MM.1S (cell line): Measurements from ENCODE around the gene FADS3.

ENCODE experiments used
- EZH2 ChIP-seq: fragments of 300-600 bp; sonication (generic); optimal IDR thresholded peaks from 2 replicates; pipeline ENCODE3; 2017; ENCODE audit warnings: low read depth, mild to moderate bottlenecking, antibody characterized with exemption, low read length, mixed read lengths
- EZH2phosphoT487 ChIP-seq: fragments of 300-600 bp; sonication (generic); IDR thresholded peaks from 2 replicates; pipeline ENCODE4 v1.6.1; 2018; ENCODE audit warnings: antibody characterized with exemption, low read length
- TF ChIP-seq, protein P1 (sequence below): fragments of 300-600 bp; sonication (generic); IDR thresholded peaks from 2 replicates; pipeline ENCODE4 v1.5.1; 2016; ENCODE audit warnings: antibody characterized with exemption, low read length, mixed read lengths

DNA sequence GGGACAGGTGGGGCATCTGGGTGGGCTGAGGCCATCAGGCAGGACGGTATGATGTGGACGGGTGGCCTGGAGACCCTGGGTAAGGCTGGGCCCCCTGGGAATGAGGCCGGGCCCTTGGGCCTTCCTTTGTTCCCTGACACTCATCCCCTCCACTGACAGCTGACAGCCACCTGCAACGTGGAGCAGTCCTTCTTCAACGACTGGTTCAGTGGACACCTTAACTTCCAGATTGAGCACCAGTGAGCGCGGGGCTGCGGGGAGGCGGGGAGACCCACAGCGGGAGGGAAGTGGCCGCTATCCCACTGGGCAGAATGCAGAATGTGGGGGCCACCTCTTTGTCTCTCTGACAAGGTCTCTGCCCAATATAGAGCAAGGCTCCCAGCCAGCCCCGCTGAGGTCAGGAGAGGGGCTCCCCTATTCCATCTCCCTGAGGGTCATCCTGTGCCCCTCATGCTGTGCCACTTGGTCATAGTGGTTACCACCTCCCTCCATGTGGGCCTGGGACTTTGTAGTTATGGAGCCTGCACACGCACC lies 27.7 kb downstream of the FADS3 start:
- TF ChIP-seq, protein P1, sequence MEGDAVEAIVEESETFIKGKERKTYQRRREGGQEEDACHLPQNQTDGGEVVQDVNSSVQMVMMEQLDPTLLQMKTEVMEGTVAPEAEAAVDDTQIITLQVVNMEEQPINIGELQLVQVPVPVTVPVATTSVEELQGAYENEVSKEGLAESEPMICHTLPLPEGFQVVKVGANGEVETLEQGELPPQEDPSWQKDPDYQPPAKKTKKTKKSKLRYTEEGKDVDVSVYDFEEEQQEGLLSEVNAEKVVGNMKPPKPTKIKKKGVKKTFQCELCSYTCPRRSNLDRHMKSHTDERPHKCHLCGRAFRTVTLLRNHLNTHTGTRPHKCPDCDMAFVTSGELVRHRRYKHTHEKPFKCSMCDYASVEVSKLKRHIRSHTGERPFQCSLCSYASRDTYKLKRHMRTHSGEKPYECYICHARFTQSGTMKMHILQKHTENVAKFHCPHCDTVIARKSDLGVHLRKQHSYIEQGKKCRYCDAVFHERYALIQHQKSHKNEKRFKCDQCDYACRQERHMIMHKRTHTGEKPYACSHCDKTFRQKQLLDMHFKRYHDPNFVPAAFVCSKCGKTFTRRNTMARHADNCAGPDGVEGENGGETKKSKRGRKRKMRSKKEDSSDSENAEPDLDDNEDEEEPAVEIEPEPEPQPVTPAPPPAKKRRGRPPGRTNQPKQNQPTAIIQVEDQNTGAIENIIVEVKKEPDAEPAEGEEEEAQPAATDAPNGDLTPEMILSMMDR: no peak
- no peak for TF ChIP-seq EZH2phosphoT487
- no peak for TF ChIP-seq EZH2
